Central memory CD4-positive, alpha-beta T cell (primary cell): ENCODE results near the gene TGIF1.

Source experiments
- DNase-seq: peaks from one replicate; pipeline ENCODE4 v3.0.0; 2022

The TGIF1 gene

DNA sequence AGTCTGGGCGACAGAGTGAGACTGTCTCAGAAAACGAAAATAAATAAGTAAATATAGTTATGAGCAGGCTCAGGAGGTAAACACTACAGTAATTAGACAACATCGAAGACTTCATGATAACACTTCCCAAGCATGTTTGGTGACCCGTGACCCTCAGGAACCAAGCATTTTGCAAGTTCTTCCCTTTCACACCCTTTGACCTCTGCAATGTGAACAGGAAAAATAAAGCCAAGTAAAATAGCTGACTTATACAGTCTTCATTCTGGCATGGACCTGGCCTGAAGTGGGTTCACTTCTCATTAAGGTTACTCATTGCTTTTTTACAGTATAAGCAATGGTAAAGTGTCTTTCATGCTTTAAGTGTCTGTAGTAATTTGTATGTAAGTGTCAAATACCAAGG lies 15.3 kb upstream of the TGIF1 start:
- no peak for DNase-seq

DNA sequence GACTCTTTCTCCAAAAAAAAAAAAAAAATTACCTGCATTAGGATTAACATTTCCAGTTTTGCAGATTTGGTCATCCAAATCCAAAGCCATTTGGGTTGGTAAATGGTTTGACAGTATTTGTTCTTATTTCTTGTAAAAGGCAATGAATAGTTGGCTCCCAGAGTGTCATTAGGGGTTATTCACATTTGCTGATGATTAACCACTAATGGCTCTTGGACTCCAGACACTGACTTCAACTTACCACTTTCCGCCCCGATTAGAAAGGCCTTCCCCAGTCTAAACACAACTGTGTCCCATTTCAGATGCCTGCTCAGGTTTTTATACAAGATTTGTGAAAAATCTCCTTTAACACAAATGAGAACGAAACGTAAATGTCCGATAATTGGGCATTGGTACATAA lies 9.6 kb upstream of the TGIF1 start:
- no peak for DNase-seq

DNA sequence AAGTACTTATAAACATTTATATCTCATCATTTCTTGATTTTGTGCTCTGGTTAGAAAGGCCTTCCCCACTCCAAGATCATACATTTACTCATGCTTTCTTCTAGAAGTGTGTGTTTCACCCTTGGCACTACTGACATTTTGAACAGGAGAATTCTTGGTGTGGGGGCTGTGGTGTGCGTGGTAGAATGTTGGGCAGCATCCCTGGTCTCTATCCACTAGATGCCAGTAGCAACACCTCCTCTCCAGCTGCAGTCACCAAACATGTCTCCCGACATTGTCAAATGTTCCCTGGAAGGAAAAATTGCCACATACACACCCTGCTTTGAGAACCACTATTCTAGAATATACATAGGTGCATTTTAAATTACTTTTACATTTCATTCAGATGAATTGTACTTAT lies 8.7 kb upstream of the TGIF1 start:
- DNase-seq: no peak

DNA sequence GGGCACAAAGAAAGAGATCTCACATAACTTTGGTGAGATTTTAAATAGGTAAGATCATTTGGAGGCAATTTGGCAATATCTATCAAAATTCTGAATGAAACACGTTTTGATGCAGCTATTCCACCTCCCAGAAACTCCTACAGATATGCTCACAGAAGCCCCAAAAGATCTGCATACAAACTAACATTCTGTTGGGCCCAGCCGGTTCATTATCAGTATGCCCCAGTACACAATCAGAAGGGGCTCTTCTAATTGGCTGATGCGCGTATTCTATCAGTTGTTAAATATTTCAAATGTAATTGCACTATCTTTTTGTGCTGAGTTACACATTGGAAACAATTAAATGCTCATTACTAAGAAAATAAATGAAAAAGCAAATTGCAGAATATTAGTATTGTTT lies 7.1 kb upstream of the TGIF1 start:
- DNase-seq: no peak

DNA sequence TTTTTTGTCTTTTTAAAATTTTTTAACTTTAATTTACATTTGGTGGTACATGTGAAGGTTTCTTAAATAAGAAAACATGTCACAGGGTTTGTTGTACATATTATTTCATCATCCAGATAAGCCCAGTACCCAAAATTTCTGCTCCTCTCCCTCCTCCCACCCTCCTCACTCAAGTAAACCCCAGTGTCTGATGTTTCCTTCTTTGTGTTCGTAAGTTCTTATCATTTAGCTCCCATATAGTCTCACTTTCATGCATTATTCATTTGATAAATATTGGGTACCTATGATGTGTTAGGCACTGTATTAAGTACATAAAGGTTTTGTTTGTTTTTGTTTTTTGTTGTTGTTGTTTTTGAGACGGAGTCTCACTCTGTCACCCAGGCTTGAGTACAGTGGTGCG lies 5.7 kb upstream of the TGIF1 start:
- DNase-seq: no peak

DNA sequence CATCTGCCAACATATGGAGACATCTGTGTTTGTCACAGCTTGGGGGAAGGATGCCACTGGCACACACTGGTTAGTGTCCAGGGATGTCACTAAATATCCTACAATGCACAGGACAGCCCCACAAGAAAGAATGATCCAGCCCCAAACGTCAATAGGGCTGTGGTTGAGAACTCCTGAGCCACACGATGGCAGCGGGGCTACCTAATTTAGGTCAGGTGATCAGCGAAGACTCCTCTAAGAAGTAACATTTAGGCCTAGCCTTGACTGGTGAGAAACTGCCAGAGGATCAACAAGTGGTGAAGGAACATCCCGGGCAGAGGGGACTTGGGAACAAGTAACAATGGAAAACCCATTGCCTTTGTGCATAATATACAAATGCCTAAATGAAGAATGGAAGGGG lies 5.0 kb upstream of the TGIF1 start:
- no peak for DNase-seq

DNA sequence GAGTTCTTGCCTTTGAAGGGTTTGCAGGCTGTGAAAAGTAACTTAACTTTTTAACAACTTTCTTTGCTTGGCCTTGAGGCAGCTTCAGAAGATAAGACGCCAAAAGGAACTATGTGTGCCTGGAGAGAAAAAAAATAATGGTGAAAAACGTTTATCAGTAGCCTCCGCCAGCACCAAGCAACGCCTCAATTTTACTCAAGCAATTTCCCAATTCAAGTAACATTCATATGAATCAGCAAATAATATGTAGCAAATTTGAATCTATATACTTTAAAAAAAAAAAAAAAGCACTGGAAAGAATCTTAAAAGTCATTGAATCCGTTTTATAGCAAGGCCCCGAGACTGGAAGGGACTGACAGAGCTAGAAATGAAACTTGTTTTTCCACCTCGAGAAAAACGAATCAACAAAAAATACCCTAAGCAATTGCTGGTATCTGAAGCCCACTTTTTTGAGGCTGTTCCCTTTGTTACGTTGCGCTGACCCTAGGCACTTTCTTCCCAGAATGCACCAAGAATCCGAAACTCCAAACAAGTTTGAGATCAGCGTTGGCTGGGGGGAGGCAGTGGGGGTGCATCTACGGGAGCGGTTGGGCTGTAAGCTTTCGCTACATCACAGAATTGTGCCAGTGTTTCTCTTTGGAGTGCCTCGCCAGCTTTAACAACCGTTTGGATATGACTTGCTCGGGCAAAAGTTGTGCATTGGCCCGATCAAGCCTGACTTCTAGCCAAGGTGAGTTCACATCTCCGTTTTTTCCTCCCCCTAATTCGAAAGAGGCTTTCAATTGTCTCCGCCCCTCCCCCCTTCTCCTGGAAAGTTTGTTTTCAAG lies 2.7 kb upstream of the TGIF1 start:
- no peak for DNase-seq

DNA sequence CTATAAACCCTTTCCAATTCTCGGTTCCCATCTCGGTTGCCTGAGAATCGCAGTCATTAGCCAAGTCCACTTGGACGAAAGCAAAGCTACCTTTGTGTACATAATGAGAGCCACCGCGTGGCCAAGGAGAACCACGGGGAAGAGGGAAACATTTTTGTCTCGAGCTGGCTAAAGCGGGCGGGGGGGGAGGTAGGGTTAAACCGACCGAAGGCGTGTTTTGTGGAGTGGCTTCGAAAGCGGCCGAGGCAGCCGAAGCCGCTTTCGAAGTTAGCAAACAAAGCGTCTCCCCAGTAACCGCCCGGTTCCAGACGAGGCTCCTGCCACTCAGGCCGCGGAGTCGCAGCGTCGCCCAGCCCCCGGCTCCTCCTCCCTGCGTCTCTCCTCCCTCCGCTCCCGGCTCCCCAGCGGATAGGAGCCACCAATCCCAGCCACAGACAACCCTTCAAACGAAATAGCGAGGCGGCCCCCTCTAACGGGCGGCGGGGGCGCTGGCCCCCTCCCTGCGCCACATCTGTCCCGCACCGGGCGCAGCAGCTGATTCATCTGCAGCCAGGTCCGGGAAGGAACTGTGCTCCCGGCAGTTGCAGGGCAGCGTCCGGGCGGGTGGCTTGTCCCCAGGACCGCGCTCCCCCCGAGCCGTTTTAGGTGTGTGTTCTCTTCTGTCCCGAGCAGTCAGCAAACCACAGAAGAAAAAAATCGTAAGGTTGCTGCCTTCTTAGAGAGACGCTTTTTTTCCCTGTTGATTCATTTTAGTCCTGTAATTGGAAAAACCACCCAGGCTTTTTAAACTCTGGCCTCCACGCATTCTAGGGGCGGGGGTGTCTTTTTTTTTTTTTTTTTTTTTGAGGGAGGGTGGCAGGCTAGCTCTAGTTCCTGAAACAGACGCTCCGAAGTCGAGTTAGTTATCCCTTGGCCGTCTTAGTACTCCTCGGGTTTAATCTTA lies 1.8 kb upstream of the TGIF1 start:
- peak; percentile 88 for DNase-seq

DNA sequence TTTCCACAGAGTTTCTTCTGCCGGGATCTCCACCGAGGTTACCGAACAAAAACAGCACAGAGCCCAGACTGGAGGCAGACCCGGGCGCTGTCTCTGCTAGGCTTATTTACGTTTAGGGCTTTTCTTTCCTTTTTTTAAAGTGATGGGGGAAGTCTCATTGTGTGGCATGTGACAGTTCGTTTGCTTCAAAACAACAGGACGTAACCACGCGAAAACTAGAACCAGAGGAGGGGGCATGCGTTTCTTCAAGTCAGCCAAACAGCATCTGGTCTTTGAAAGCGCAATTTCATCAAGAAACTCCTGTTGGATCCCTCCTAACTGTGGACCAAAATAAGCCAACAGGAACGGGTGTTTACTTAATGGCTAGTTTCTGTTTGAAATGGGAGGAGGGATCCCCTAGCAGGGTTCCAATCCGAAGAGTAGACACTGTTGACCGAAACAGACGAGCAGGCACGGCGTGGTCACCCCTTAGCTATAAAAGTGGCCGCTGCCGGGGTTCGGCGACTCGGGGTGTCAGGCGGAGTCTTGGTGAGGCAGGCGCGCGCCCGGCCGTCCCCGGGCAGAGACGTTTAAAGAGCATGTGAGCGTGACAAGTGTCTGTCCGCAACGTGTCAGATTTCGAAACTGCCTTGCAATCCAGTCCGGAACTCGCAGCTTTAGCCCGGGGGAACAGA lies 997 bp upstream of the TGIF1 start:
- peak; percentile 88 for DNase-seq

DNA sequence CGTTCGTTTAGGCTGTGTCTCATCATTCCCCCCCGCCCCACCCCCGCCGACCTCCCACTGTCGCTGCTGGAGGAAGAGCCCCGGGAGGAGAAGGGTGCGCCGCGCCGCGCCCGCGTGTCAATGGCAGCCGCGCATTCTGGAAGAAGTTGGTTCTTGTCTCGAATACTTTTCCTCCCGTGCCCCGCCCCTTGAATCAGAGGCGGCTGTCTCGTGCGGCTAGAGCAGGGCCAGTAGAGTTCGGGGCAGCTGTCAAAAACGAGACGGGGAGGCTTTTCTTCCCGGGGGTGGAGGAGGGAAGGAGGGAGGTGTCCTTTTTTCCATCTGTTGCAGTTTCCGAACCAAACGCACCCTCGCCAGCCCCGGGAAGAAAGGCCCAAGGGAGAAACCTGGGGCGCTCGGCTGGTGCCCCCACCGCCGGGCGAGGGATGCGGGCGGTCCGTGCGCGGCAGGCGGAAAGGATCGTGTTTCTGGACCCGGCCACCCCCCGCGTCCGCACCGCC lies 410 bp upstream of the TGIF1 start:
- no peak for DNase-seq

DNA sequence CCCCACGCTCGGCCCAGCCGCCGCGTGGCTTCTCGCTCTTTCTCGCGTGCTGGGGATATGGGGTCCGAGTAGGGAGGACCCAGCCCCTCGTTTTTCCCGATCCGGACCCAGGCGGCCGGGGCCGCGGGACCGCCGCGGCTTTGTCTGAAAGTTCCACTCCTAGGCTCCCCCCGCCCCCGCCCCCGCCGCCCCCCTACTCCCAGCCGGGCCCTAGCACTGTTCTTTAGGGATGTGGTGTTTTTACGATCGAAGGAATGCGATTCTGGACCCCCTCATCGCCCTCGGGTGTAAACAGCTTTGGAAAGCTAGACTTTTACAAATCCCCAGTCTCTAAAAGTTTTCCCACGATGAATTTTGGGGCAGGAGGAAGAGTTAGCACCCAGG lies 819 bp downstream of the TGIF1 start:
- DNase-seq: no peak

DNA sequence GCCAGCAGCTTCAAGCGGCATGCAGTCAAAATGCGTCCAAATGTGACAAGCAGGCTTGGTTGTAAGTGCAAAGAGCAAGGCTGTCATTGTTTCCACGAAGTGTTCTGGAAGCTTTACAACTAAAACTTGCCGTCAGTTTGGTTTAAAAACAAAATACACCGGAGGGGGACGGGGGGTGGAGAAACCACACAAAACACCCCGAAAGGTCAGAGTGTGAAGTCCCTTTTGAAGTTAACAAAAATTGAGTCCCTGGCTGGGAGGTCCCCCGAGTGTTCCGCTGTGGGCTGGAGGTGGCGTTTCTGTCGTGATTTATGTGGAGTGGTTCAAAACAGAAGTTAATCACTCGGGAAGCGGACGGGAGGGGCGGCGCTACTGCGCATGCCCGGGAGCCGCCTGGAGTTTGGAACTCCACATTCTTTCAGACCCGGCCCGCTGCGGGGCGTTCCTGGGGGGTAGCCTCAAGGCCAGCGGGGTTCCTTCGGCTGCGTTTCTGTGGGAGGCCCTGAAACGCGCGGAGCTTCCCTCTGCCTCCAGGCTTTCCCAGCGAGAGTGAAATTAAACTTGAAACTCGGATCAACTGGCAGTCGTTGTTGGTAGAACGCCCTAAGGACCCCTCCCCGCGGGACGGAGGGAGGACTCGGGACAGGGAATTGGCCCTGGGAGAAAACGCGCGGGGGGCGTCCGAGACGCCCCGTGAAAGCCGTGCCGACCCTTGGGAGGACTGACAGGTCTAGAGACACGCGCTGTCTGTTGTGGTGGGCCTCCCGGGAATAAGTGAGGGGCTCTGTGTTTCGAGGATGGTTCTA lies 1.4 kb downstream of the TGIF1 start:
- DNase-seq: peak; percentile 78

DNA sequence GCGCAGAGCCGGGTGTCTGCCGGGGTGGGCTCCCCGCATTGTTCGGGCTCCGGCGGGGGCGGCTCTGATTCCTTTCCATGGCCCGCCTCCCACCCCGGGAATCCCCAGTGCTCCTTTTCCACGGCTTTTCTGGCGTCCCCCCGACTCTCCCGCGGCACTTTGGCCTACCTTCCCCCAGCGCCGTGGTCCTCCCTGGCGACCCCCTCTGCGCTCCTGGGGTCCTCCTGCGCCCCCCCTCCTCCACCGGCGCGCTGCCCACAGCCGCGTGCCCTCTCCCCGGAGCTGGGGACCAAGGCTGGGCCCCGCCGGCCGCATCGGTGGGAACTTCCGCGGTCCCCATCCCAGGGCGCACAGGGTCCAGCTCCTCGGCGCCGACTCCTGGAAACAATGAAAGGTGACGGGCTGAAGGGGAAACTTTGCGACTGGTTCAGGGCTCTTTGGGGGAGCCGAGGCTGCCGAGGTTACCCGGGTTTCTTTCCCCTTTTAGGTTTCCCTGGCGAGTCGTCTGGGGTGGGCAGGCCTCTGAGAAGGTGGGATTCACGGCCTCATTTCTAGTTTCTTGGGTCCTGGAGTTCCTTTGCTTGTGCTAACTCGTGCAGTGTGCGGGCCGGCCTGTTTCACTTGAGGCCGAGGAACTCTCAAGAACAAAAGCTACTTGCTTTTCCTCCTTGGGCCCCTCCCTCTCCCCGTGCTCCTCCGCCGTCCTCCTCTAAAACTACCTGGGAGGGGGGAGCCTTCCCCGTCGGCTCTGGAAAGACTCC lies 2.2 kb downstream of the TGIF1 start:
- peak; percentile 24 for DNase-seq

DNA sequence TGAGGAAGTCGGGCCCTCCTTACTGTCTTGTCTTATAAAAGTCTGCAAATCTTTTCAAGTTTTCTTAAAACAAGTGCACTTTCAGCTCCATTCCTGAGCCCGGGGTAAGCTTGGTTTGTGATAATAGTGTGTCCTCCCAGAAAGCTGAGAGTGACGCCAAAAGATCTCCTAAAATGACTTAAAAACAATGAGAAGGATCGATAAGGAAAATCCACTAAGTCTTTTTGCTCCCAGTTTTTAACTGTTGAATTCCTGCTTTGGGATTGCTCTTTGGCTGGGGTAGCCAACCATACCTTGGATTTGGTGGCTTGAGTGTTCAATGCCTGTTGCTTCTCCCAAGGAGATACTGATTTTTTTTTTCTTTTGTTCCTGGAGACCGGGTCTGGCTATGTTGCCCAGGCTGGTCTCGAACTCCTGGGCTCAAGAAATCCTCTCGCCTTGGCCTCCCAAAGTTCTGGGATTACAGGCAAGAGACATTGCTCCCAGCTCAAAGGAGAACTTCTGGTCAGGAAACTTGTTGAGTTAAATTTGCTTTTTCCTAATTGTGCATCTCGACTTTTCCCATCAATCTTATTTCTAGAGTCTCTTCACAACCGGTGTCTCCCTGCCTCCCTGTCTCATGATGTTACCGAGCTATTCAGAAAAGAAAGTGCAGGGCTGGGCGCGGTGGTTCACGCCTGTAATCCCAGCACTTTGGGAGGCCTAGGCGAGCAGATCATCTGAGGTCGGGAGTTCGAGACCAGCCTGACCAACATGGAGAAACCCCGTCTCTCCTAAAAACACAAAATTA lies 3.0 kb downstream of the TGIF1 start:
- DNase-seq: no peak

DNA sequence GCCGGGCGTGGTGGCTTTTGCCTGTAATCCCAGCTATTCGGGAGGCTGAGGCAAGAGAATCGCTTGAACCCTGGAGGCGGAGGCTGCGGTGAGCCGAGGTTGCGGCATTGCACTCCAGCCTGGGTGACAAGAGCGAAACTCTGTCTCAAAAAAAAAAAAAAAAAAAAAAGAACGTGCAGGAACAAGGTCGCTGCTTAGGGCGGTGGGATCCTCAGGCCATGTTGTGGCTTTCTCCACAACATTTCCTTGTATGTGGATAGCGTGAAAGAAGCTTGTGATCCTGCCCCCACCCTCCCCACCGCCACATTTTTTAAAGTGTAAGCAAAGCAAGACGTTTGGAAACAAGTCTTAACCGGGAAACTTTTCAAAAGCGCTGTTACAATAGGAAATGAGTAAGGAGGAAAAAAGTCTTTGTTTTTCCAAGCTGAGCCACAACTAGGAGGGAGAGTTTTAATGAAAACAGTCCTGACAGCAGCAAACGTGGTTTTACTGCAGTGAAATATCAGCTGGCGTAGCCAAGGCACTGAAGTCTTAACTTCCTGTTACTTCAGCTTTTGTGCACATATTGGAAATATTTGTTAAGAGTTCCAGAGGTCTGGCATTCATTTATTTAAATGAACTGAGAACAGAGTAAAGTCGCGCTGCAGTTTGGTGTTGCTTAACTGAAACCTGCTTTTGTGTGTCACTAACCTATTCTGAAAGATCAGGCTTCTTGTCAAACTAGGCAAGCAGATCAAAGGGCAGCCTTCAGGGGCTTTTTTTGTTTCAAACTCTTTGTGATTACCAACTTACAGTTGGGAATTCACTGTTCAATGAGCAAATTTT lies 3.8 kb downstream of the TGIF1 start:
- peak; percentile 36 for DNase-seq

DNA sequence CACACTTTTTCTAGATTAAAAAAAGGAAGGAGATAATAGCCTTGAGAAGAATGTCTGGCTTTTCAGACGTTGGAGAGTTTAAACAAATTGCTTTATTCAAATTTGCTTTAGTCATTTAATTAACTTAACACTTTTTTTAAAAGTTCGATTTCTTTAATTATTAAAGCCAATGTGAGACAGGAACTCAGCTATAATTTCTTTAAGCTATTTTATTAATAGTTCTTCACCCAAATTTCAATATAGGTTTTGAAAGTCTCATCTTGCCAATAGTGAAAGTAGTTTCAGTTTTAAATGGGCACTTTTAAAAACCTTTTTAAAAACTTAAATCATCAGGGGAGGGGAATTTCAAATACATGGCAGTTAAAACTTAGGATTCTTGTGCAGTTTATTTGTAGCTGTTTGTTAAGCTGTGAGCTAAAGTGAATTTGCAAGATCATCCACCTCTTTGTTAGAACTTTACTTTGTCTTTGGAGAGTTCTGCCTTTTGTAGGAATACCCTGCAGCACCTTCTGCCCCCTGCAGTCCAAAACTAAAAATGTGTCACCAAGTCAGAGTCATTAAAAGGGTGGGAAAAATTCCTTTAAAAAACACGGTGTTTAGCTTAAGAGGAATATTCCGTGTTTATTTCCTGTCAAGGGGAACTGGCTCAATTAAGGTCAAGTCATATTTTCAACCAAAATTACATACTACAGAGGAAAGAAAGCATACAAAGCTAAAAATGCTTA lies 4.6 kb downstream of the TGIF1 start:
- DNase-seq: peak; percentile 51

DNA sequence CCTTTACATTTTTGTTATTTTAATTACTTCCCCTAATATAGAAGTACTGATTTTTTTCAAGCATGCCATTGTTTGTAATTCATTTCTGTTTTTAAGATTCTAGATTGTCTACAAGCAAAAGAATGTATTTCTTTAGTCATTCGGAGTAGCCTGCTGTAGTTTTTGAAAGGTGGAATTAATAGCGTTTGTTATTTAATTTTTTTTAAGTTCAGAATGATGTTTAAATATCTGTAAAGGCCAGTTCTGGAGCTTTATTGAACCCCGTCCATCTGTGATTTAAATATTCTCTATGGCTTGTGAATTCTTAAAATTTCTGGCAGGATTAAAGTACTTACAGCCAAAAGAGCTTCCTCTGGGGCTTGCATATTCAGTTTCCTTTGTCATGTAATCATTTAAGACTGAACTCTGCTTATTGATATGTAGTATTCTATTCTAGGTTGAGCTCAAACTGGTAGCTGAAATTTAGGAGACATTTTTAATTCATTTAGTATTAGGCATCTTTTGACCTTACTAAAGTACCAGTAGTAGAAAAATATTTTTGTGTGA lies 5.2 kb downstream of the TGIF1 start:
- no peak for DNase-seq

DNA sequence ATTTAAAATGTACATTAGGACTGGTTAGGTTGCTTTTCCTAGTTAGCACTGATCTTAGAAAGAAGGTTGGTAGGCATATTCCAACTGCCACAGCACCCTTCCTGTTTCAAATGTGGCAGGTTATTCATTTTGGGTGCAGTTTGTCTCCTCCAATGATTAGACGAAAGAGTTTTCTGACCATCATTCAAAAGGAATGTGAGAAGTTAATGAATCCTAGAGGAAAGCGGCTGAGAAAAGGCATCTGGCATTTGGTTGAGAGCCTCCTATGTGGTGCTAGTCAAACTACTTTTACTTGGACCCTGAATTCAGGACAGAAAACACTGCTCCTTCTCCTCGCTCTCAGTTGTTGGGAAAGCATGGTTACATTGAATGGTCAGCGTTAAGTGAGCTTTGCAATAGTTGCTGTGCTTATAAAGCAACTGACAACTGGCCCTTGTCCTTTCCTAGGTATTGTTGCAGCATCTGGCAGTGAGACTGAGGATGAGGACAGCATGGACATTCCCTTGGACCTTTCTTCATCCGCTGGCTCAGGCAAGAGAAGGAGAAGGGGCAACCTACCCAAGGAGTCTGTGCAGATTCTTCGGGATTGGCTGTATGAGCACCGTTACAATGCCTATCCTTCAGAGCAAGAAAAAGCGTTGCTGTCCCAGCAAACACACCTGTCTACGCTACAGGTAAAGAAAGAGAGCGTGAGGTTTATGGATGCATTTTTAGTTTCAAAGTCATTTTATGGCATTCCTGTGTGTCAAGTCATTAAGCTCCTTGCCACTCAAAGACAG lies 6.1 kb downstream of the TGIF1 start:
- DNase-seq: no peak
